Small intestine (tissue), 7 donors: ENCODE results near the gene UGT2A3. TPM values are rescaled to one million over a fixed set of nuclear protein-coding genes. Genes with fewer than 3 reads are reported as not detected.
"Not testable (repeated sequence)": the region's sequence is repeated elsewhere in the genome, so short reads cannot be mapped to it uniquely, and the experiment has no call there.

Experiments
- DNase-seq, 2 donors: peaks; one replicate each; pipeline versions ENCODE4 v3.0.0 to v3.0.0-alpha.2; 2013
- FAIRE-seq: peaks from 2 replicates; lab custom pipeline; 2012; peaks lifted over from hg19 to GRCh38; lab: Jason Lieb, UNC
- H3K27ac ChIP-seq, 3 donors: one replicate each; pipeline ENCODE4 v1.5.1; 2013; ENCODE audit warnings: low read length in 2 of 3, mild to moderate bottlenecking in 2 of 3, control low read depth in 1 of 3, inconsistent platforms in 1 of 3, low read depth in 1 of 3, moderate library complexity in 1 of 3
- H3K27me3 ChIP-seq, 3 donors: one replicate each; pipeline ENCODE4 v1.6.1; 2013; ENCODE audit warnings: low read length in 3 of 3, inconsistent platforms in 1 of 3; ENCODE audit not compliant: control insufficient read depth in 3 of 3, insufficient read depth in 3 of 3
- H3K36me3 ChIP-seq, 3 donors: one replicate each; pipeline ENCODE4 v1.6.1; 2013; ENCODE audit warnings: low read length in 3 of 3, inconsistent platforms in 1 of 3, low read depth in 1 of 3, mild to moderate bottlenecking in 1 of 3, moderate library complexity in 1 of 3; ENCODE audit not compliant: control insufficient read depth in 3 of 3, insufficient read depth in 2 of 3
- H3K4me1 ChIP-seq, 3 donors: one replicate each; pipeline ENCODE4 v1.6.1; 2013; ENCODE audit warnings: low read length in 2 of 3, inconsistent platforms in 1 of 3, low read depth in 1 of 3, mild to moderate bottlenecking in 1 of 3, moderate library complexity in 1 of 3; ENCODE audit not compliant: control insufficient read depth in 3 of 3, insufficient read depth in 2 of 3
- H3K4me3 ChIP-seq, 3 donors: one replicate each; pipeline ENCODE4 v1.5.1; 2013; ENCODE audit warnings: low read length in 3 of 3, control low read depth in 1 of 3, inconsistent platforms in 1 of 3, low read depth in 1 of 3, mild to moderate bottlenecking in 1 of 3, moderate library complexity in 1 of 3
- H3K9me3 ChIP-seq, 2 donors: one replicate each; pipeline ENCODE4 v1.6.1; 2013; ENCODE audit warnings: low read depth in 1 of 2, low read length in 1 of 2; ENCODE audit not compliant: control insufficient read depth in 2 of 2, insufficient read depth in 1 of 2
- WGBS, 3 donors: extraction: QIAGEN DNeasy Blood & Tissue Kit; methylation state at CpG; one replicate each; pipeline ENCODE4 v1.1.7; 2013; 5-methylcytosine and 5-hydroxymethylcytosine counted together
- polyA plus RNA-seq, 4 donors: library from polyadenylated mRNA; stranded (reverse) in 3 of 4; unstranded in 1 of 4; fragments of 200-250 nt in 3 of 4; fragments of 120-200 nt in 1 of 4; gene quantifications; one replicate each; pipeline versions ENCODE4 v1.2.1 to v1.2.3, GENCODE V29; 2013
- donor health status: healthy with polysubstance abuse.
- donor health status: control.
- donor health status: control.
- donor health status: Bipolar disorder and iron deficiency.
- donor health status: healthy.

The UGT2A3 gene
- polyA plus RNA-seq, 4 donors, result 41.2 to 269 (median 96.2) TPM

GRCh38 chr4:68962868-68963267 is 11.3 kb upstream of the UGT2A3 start:
- peak overlapping the region in 2 of 3 donors; percentile 6 to 25 for H3K27ac ChIP-seq
- H3K4me3 ChIP-seq, result no peak overlapping the region
- H3K9me3 ChIP-seq, result peaks cover 0 to 28% of the 10 kb centered on the region in 2 donors
- 8 to 47% (median 24%) methylated on average over 1 of the region's 1 CpG for WGBS, 3 donors
- peaks cover 0 to 14% (median 0%) of the 10 kb centered on the region in 3 donors for H3K4me1 ChIP-seq
- DNase-seq, result peak; percentile 21 to 55
- H3K27me3 ChIP-seq, result no peaks in the 10 kb centered on the region
- no peaks in the 10 kb centered on the region for H3K36me3 ChIP-seq
- no peak for FAIRE-seq

GRCh38 chr4:68960294-68961163 is 8.9 kb upstream of the UGT2A3 start:
- no peak for FAIRE-seq
- no peak overlapping the region for H3K4me3 ChIP-seq
- 13 to 77% (median 50%) methylated on average over 2 of the region's 2 CpGs for WGBS, 3 donors
- H3K4me1 ChIP-seq, result peaks cover 0 to 14% (median 0%) of the 10 kb centered on the region in 3 donors
- no peak overlapping the region for H3K27ac ChIP-seq
- no peaks in the 10 kb centered on the region for H3K27me3 ChIP-seq
- peaks cover 0 to 21% of the 10 kb centered on the region in 2 donors for H3K9me3 ChIP-seq
- no peaks in the 10 kb centered on the region for H3K36me3 ChIP-seq
- no peak for DNase-seq

DNA sequence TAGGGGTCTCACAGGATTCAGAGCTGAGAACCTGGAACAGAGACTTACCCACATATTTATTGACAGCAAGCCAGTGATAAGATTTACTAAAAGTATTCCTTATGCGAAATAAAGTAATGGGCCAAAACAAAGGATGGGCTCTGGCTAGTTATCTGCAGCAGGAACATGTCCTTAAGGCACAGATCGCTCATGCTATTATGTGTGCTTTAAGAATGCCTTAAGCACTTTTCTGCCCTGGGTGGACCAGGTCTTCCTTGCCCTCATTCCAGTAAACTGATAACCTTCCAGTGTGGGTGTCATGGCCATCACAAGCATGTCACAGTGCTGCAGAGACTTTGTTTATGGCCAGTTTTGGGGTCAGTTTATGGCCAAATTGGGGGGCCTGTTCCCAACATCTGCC is 7.5 kb upstream of the UGT2A3 start:
- H3K4me3 ChIP-seq, H3K27me3 ChIP-seq, FAIRE-seq, H3K36me3 ChIP-seq, DNase-seq, H3K27ac ChIP-seq: not testable (repeated sequence)
- Histone ChIP-seq H3K4me1 (peaks cover 0 to 14% (median 0%) of the 10 kb centered on the region in 3 donors), H3K9me3 (peaks cover 0 to 21% of the 10 kb centered on the region in 2 donors)
- 87 to 97% (median 90%) methylated on average over 2 of the region's 2 CpGs for WGBS, 3 donors

- Histone ChIP-seq H3K27me3 (no peaks in the 10 kb centered on the region), H3K4me3 (no peak overlapping the region), H3K9me3 (peaks cover 0 to 4% of the 10 kb centered on the region in 2 donors), H3K4me1 (peaks cover 0 to 22% (median 0%) of the 10 kb centered on the region in 3 donors), H3K27ac (peak overlapping the region in 1 of 3 donors; percentile 36), H3K36me3 (no peaks in the 10 kb centered on the region)
- 22 to 58% (median 35%) methylated on average over 3 of the region's 3 CpGs for WGBS, 3 donors
- DNase-seq (peak; percentile 39 to 58), FAIRE-seq (no peak)
Observed at GRCh38 chr4:68954126-68954525, 2.5 kb upstream of the UGT2A3 start.

DNA sequence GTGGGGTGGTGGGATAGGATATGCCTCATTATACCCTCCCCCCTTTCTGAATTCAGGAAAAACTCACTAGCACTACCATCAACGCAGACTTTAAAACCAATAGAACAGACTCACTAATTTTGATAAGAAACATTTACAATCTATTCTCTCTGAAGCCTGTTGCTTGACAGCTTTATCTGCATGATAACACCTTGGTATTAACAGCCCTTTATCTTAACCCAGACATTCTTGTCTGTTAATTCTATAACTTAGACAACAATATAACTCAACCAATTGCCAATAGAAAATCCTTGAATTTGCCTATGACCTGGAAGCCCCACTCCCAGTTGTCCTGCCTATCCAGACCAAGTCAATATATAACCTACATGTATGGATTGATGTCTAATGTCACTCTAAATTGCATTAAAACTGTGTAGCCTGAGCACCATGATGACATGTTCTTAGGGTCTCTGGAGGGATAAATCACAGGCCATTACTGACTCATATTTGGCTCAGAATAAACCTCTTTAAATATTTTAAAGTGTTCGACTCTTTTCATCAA is 1.5 kb upstream of the UGT2A3 start:
- DNase-seq, result peak; percentile 58 to 81
- no peak overlapping the region for H3K27ac ChIP-seq
- peaks cover 0 to 22% (median 0%) of the 10 kb centered on the region in 3 donors for H3K4me1 ChIP-seq
- FAIRE-seq, result peak; percentile 90
- no peak overlapping the region for H3K4me3 ChIP-seq
- H3K36me3 ChIP-seq, result no peaks in the 10 kb centered on the region
- WGBS, 3 donors, result 10 to 30% (median 15%) methylated on average over 2 of the region's 2 CpGs
- H3K9me3 ChIP-seq, result no peaks in the 10 kb centered on the region
- H3K27me3 ChIP-seq, result no peaks in the 10 kb centered on the region

GRCh38 chr4:68951806-68952585 is 392 bp upstream of the UGT2A3 start:
- Histone ChIP-seq H3K27me3 (no peaks in the 10 kb centered on the region), H3K27ac (peak overlapping the region in 2 of 3 donors; percentile 76 to 90), H3K4me1 (peaks cover 0 to 22% (median 0%) of the 10 kb centered on the region in 3 donors), H3K9me3 (no peaks in the 10 kb centered on the region), H3K36me3 (no peaks in the 10 kb centered on the region), H3K4me3 (peak overlapping the region in 1 of 3 donors; percentile 64)
- 16 to 27% (median 19%) methylated on average over 2 of the region's 2 CpGs for WGBS, 3 donors
- FAIRE-seq, result no peak
- DNase-seq, result no peak

- Histone ChIP-seq H3K36me3 (no peaks in the 10 kb centered on the region), H3K4me3 (peak overlapping the region in 2 of 3 donors; percentile 50 to 60), H3K27me3 (no peaks in the 10 kb centered on the region), H3K4me1 (peaks cover 0 to 22% (median 0%) of the 10 kb centered on the region in 3 donors), H3K27ac (peak overlapping the region in 2 of 3 donors; percentile 55 to 90), H3K9me3 (no peaks in the 10 kb centered on the region)
- FAIRE-seq (peak; percentile 76), DNase-seq (peak; percentile 31 to 52)
- 13 to 57% (median 33%) methylated on average over 2 of the region's 2 CpGs for WGBS, 3 donors
Observed at GRCh38 chr4:68950033-68950432, 1.6 kb downstream of the UGT2A3 start.

DNA sequence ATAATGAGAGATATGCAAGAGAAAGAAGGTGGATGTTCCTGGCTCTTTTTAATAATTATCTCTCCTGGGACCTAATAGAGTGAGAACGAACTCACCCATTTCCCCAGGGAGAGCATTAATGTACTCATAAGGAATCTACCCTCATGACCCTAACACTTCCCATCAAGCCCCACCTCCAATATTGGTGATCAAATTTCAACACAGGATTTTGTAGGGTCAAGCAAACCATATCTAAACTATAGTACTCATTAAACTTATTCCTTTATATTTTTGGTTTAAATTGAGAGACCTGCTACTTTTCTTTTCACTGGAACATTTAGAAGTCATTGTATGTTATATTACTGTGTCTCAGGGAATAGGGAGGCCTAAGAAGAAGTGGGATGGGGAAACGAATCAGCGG is 2.6 kb downstream of the UGT2A3 start:
- Histone ChIP-seq H3K27me3 (no peaks in the 10 kb centered on the region), H3K4me1 (peaks cover 0 to 15% (median 0%) of the 10 kb centered on the region in 3 donors), H3K4me3 (peak overlapping the region in 2 of 3 donors; percentile 60 to 70), H3K9me3 (no peaks in the 10 kb centered on the region), H3K36me3 (no peaks in the 10 kb centered on the region), H3K27ac (peak overlapping the region; percentile 34 to 90 (median 73))
- WGBS, 3 donors, result 10 to 53% (median 38%) methylated on average over 3 of the region's 3 CpGs
- DNase-seq (peak in 1 of 2 donors; percentile 42), FAIRE-seq (no peak)
